SHP77 treated with DMSO at 0.1 percent for 48 hours (cell line): ENCODE results near the gene TDRD9.
"Not testable (repeated sequence)": the region's sequence is repeated elsewhere in the genome, so short reads cannot be mapped to it uniquely, and the experiment has no call there.

Experiments used
- DNase-seq: peaks from one replicate; lab custom pipeline; 2025; lab: John Stamatoyannopoulos, UW

TDRD9 gene

GRCh38 chr14:103920981-103921854 is 7.0 kb upstream of the TDRD9 start:
- peak; percentile 75 for DNase-seq

DNA sequence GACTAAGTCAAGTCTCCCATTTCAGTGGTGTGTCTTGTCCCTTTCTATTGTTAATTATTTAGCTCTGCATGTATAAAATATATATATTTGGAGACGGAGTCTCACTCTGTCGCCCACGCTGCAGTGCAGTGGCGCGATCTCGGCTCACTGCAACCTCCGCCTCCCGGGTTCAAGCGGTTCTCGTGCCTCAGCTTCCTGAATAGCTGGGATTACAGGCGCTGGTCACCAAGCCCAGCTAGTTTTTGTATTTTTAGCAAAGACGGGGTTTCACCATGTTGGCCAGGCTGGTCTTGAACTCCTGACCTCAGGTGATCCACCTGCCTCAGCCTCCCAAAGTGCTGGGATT is 6.4 kb upstream of the TDRD9 start:
- not testable (repeated sequence) for DNase-seq

DNA sequence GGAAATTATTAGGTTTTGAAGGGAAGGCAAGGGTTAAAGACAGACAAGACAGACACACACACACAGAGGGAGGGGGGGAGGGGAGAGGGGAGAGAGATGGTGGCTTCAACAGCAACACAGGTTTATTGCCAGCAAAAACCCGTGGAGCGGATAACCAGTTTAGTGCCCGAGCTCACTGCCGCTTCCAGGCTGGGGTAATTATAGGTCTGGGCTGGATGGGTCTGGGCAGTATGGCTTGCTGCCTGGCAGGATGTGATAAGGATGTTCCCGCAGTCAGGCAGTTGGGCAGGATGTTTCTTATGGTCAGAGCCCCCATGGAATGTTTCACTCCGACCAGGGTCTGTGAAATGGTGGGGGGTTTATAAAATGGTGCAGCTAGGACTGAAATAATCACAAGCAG is 4.4 kb upstream of the TDRD9 start:
- DNase-seq: no peak

DNA sequence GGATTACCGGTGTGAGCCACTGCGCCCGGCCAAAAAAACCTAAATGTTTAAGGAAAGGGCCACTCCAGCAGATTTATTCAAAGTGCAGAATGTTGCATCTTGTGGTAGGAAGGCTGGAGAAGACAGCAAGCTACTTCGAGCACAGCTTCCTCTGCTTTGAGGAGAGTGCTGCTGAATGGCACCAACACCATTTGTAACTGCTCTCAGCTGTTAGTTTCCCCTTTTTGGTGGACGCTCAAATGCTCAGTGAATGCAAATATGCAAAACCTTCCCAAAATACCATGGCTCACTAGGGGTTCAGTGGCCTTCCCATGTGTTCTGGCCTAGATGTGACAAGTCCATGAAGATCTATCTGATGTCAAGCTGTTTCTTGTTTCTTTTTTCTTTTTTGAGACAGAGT is 2.9 kb upstream of the TDRD9 start:
- no peak for DNase-seq

DNA sequence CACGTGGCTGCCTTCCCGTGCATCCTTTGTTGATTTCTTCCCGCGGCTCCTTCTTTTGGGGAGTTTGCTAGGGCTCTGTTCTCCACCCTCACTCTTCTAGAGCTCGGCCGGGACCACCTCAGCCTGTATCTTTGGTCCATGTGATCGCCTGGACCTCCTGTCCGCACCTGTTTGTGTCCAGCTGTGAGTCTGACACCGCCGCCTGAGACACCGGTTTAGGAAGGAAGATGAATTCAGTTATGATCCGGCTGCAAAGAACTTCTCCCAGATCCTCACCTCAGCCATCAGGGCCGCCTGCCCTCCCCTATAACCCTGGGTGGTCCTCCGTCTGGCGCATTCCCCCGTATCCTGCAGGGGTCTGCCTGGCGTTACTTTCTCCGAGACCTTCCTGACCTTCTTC is 690 bp upstream of the TDRD9 start:
- no peak for DNase-seq

- DNase-seq: no peak
Observed at GRCh38 chr14:103930051-103930604, 1.9 kb downstream of the TDRD9 start.

GRCh38 chr14:103931422-103931821 is 3.2 kb downstream of the TDRD9 start:
- no peak for DNase-seq

- no peak for DNase-seq
Observed at GRCh38 chr14:103932791-103933490, 4.7 kb downstream of the TDRD9 start.

DNA sequence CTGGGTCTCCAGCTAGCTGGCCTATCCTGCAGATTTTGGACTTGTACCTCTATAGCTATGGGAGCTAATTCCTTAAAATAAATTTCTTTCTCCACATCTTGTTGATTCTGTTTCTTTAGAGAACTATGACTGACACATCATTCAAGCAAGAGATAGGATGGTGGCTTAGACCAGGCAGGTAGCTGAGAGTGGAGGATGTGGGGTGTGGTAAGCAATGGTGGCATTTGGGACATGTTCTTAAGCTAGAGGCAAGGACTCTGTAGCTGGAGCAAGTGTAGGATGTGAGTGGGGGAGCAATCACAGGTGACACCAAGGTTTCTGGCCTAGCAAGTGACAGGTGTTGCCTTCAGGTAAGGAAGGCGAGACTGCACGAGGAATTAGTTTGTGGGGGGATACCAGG is 6.8 kb downstream of the TDRD9 start:
- DNase-seq: no peak

- DNase-seq: no peak
Observed at GRCh38 chr14:103941462-103941861, 13.2 kb downstream of the TDRD9 start.

- DNase-seq: no peak
Observed at GRCh38 chr14:103941973-103942736, 13.9 kb downstream of the TDRD9 start, which contains the start of gene RD3L. TSS of gene RD3L (minus strand) at chr14:103942529. CDS start at chr14:103941695, 834 bp downstream.

DNA sequence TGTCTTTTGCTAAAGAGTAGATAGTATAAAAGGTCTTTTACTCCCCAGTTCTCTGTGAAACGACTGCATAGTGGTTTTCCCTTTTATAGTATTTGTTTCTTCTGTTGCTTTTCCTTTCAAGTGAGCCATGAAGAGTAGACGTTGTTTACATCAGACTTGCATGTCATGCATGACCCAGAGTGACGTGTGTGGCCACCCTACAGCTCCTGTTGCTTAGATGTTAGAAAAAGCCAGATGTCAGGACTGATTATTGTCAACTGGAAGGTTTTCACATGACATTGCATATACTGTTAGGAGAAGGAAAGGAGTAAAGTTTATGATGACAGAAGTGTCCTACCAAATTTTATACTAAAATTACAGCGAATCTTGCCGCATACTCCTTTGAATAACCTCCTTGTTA is 15.4 kb downstream of the TDRD9 start:
- DNase-seq: no peak

DNA sequence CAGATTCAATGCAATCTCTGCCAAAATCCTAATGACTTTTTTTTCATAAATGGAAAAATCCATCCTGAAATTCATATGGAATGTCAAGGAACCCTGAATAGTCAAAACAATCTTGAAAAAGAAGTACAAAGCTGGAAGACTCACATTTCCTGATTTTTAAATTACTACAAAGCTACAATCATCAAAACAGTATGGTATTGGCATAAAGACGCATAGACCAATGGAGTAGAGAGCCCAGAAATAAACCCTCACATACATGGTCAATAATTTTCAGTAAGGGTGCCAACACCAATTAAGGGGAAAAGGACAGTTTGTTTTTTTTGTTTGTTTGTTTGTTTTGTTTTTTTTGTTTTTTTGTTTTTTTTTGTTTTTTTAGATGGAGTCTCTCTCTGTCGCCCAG is 18.7 kb downstream of the TDRD9 start:
- DNase-seq: no peak

DNA sequence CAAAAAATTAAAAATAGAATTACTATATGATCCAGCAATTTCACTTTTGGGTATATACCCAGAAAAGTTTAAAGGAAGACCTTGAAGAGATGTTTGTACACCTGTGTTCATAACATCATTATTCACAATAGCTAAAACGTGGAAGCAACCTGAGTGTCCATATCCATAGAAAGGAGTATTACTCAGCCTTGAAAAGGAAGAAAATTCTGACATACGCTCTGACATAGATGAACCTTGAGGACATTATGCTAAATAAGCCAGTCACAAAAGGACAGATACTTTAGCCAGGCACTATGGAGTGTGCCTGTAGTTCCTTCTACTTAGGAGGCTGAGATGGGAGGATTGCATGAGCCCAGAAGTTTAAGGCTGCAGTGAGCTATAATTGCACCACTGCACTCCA is 20.2 kb downstream of the TDRD9 start:
- DNase-seq: no peak

DNA sequence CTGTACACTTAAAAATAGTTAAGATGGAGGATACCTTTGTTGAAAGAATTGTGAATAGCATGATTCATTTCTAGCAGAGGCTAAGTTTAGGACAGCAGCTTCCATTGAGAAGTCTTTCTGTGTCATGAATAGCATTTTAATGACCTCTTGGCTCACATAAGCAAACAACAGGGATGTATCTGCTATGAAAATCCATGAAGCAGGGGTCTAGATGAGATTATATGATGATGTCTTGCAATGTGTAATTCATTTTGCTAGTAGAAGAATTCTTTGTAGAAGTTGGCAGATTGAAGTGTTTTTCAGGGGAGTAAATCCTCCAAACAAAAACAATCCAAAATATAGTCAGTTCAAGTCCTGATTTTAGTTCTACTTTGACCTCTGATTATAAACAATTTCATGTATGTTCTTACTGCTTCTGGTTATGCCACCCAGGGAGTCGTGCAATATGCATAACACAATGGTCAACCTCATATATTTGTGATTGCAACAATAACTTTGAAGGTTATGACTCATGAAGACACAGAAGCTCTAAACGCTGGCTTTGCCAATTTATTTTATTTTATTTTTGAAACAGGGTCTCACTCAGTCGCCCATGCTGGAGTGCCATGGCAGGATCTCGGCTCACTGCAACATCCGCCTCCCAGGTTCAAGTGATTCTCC is 21.0 kb downstream of the TDRD9 start:
- DNase-seq: no peak

DNA sequence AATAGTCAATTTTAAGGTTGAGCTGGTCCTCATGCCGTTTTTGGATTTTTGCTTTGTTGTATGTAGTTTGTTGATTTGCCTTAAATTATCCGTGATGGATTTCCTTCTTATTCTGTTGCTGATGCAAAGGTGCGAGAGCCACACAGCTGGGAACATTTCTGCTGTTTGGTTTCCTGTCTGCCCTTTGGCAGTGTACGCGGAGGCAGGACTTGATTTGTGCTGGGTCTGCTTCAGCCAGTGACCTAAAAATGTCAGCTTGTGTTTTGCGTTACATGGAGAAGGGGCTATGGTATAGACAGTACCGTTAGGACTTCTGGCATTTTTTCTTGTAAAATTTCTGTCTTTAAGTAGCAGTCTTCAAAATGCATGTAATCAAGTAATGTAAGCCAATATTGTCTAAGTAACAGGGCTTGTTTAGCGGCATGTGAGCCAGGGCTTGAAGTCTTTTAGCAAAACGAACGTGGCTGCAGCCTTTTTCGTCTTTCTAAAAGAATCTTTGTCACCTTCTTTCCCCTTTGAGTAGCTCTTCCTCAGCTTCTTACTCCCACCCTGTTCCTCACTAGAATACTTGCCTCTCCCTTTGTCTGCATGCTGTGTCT is 32.3 kb downstream of the TDRD9 start:
- no peak for DNase-seq

DNA sequence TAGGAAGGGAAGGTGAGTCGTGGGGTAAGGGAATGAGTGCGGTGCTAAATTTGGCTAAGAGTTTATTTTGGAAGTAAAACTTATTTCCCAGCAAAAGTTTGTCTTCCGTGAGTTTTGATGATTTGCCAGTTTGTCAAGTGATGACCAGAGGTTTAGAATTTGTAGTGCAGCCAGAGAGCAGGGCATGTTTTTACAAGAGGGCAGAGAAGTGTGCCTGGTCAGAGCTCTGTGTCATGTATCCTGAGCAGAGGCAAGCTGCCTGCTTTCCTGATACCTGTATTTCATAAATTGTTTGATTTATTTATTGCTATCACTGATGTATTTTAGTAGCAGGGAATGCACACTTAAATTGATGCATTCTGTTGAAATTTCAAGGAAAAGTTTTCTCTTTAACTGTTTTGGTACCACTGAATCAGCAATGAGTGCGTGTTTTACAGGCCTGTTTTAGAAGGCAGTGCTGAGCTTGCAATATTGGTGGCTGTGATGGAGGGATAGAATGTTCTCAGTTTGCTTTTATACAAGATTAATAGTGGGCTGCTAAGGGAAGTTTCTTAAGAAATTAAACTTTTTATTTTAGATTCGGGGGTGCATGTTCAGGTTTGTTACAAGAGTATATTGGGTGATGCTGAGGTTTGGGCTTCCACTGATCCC is 33.8 kb downstream of the TDRD9 start:
- DNase-seq: no peak

DNA sequence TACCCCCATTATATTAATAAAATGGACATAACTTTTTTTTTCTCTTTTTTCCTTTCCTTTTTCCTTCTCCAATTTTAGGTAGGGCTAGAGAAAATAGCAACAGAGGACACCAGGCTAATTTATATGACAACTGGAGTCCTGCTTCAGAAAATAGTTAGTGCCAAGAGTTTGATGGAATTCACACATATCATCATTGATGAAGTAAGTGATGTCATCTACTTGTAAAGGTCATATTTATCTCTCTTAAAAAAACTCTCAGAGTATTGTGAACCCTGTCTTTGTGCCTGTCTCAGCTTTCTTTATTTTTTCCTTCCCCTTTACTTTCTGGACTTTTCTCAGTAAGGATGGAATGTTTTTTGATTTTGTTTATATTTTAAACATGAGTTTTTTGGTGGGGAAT is 38.4 kb downstream of the TDRD9 start:
- DNase-seq: no peak

- no peak for DNase-seq
Observed at GRCh38 chr14:103969961-103970360, 41.7 kb downstream of the TDRD9 start.

DNA sequence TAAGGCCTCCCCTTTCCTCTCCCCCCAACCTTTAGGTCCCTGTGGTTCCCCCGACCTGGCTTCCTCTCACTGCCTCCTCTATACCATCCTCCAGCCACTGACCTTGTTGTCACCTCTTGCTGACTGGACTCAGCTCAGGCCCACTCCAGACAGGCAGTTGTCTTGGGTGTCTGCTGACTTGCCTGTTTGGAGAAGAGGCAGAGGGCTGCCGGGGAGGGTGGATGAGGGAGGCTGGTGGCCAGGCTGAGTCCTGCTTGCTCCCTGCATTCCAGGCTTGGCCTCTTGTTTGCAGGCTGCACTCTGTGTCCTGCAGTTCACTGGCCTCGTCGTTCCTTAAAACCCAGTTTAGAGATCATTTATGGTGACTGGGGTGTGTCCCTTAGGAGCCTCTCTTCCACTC is 45.1 kb downstream of the TDRD9 start:
- DNase-seq: no peak

DNA sequence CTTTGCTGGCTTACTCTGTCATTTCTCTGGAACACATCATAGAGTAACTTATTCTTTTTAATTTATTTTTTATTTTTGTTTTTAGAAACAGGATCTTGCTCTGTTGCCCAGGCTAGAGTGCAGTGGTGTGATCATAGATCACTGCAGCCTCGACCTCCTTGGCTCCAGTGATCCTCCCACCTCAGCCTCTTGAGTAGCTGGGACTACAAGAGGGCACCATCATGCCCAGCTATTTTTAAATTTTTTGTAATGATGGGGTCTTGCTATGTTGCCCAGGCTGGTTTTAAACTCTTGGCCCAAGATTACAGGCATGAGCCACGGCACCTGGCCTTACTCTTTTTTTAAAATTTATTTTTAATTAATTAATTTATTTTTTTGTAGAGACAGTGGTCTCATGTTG is 46.3 kb downstream of the TDRD9 start:
- no peak for DNase-seq
